H1 (cell line): ENCODE measurements around the gene FOXK1. TPM values are rescaled to one million over a fixed set of nuclear protein-coding genes. Genes with fewer than 3 reads are reported as not detected.
A peak's percentile ranks its signal among the peaks of the same experiment; 100 is the strongest.

Experiments
- CTCF ChIA-PET: fragments of 300-600 bp; sonication (Branson Sonifier 250); formaldehyde crosslinking; loops from one replicate; lab custom pipeline; 2021; ENCODE audit not compliant: partially characterized antibody; lab: Charles Lee
- POLR2A ChIA-PET: fragments of 300-600 bp; sonication (Branson Sonifier 250); formaldehyde crosslinking; loops from one replicate; lab custom pipeline; 2021; ENCODE audit warnings: inconsistent platforms; ENCODE audit not compliant: partially characterized antibody; lab: Charles Lee
- DNase-seq, 2 experiments: peaks; one replicate each; pipeline versions ENCODE4 v3.0.0 to v3.0.0-alpha.2; 2010 to 2022; ENCODE audit warnings: low spot score in 2 of 2, low read depth in 1 of 2, mixed read lengths in 1 of 2
- FAIRE-seq: peaks from 2 replicates; lab custom pipeline; 2011; peaks lifted over from hg19 to GRCh38; lab: Jason Lieb, UNC
- H2AFZ ChIP-seq: 2 replicates; pipeline ENCODE4 v1.8.1; 2012; ENCODE audit warnings: low read length, inconsistent platforms
- H2AK5ac ChIP-seq: 2 replicates; pipeline ENCODE4 v1.6.1; 2013; ENCODE audit warnings: low read depth, low read length
- H2BK120ac ChIP-seq: replicated peaks from 2 replicates; pipeline ENCODE3; 2013; ENCODE audit warnings: low read depth, low read length, inconsistent platforms
- H2BK12ac ChIP-seq: 2 replicates; pipeline ENCODE4 v1.6.1; 2013; ENCODE audit warnings: low read depth, low read length
- H2BK15ac ChIP-seq: 2 replicates; pipeline ENCODE4 v1.6.1; 2013; ENCODE audit warnings: low read length
- H2BK20ac ChIP-seq: 2 replicates; pipeline ENCODE4 v1.6.1; 2013; ENCODE audit warnings: low read length
- H2BK5ac ChIP-seq: 2 replicates; pipeline ENCODE4 v1.6.1; 2013; ENCODE audit warnings: low read depth, low read length
- H3K14ac ChIP-seq: 2 replicates; pipeline ENCODE4 v1.6.1; 2013; ENCODE audit warnings: inconsistent platforms; ENCODE audit not compliant: insufficient read length
- H3K18ac ChIP-seq: 2 replicates; pipeline ENCODE4 v1.6.1; 2013; ENCODE audit warnings: low read length; ENCODE audit errors: extremely low read depth
- H3K23ac ChIP-seq: 2 replicates; pipeline ENCODE4 v1.6.1; 2013; ENCODE audit warnings: inconsistent platforms; ENCODE audit not compliant: insufficient read length
- H3K23me2 ChIP-seq: 2 replicates; pipeline ENCODE4 v1.6.1; 2013; ENCODE audit warnings: low read depth, low read length
- H3K27ac ChIP-seq: 2 replicates; pipeline ENCODE4 v1.6.1; 2011; ENCODE audit warnings: low read depth, low read length, inconsistent platforms
- H3K27me3 ChIP-seq, 4 experiments: replicated peaks in 1 of 4; 1 replicate in 1 of 4; 2 replicates in 3 of 4; pipeline versions ENCODE4 v1.6.1 to v1.8.1; 2011 to 2013; ENCODE audit warnings: low read length in 3 of 4, mild to moderate bottlenecking in 3 of 4, inconsistent platforms in 2 of 4, mixed read lengths in 2 of 4, moderate library complexity in 1 of 4; ENCODE audit not compliant: control insufficient read depth in 3 of 4, insufficient read depth in 3 of 4; ENCODE audit errors: extremely low read depth in 1 of 4
- H3K36me3 ChIP-seq, 4 experiments: 2 replicates each; pipeline versions ENCODE4 v1.6.1 to v1.8.1; 2011 to 2013; ENCODE audit warnings: mild to moderate bottlenecking in 4 of 4, low read length in 3 of 4, moderate library complexity in 2 of 4, control low read depth in 1 of 4, inconsistent platforms in 1 of 4; ENCODE audit not compliant: insufficient read depth in 4 of 4, control insufficient read depth in 2 of 4
- H3K4ac ChIP-seq: replicated peaks from 2 replicates; pipeline ENCODE3; 2013; ENCODE audit warnings: low read length, low read depth, mixed read lengths, inconsistent platforms; ENCODE audit not compliant: insufficient read length
- H3K4me1 ChIP-seq, 4 experiments: replicated peaks in 1 of 4; 1 replicate in 1 of 4; 2 replicates in 3 of 4; pipeline versions ENCODE4 v1.6.1 to v1.8.1; 2011 to 2013; ENCODE audit warnings: low read length in 3 of 4, inconsistent platforms in 2 of 4, mixed read lengths in 1 of 4; ENCODE audit not compliant: insufficient read depth in 4 of 4, control insufficient read depth in 3 of 4
- H3K4me2 ChIP-seq, 2 experiments: 2 replicates each; pipeline versions ENCODE4 v1.6.1 to v1.8.1; 2011 to 2013; ENCODE audit warnings: low read depth in 2 of 2, low read length in 2 of 2, control low read depth in 1 of 2, inconsistent platforms in 1 of 2, mild to moderate bottlenecking in 1 of 2; ENCODE audit not compliant: insufficient read depth in 1 of 2
- H3K4me3 ChIP-seq, 4 experiments: fragments of 200-600, 300-600 bp in 1 of 4; sonication (generic), shearing (Covaris generic), sonication (Bioruptor Twin) in 1 of 4; 2 replicates each; pipeline versions ENCODE4 v1.5.1 to v1.8.1; 2011 to 2016; ENCODE audit warnings: low read length in 4 of 4, low read depth in 3 of 4, control low read depth in 2 of 4, inconsistent platforms in 2 of 4, mild to moderate bottlenecking in 2 of 4, mixed read lengths in 1 of 4, moderate library complexity in 1 of 4; ENCODE audit not compliant: insufficient read depth in 2 of 4; ENCODE audit errors: extremely low read depth in 1 of 4
- H3K56ac ChIP-seq: replicated peaks from 2 replicates; pipeline ENCODE3; 2013; ENCODE audit warnings: low read depth, mild to moderate bottlenecking, mixed read lengths, low read length, inconsistent platforms; ENCODE audit not compliant: insufficient read length
- H3K79me1 ChIP-seq: 2 replicates; pipeline ENCODE4 v1.6.1; 2013; ENCODE audit warnings: low read depth, low read length, control low read depth
- H3K79me2 ChIP-seq, 2 experiments: 2 replicates each; pipeline versions ENCODE4 v1.6.1 to v1.8.1; 2012 to 2013; ENCODE audit warnings: low read length in 2 of 2, mild to moderate bottlenecking in 2 of 2, inconsistent platforms in 1 of 2; ENCODE audit not compliant: insufficient read depth in 2 of 2, control insufficient read depth in 1 of 2
- H3K9ac ChIP-seq, 4 experiments: replicated peaks in 1 of 4; 1 replicate in 1 of 4; 2 replicates in 3 of 4; pipeline versions ENCODE4 v1.6.1 to v1.8.1; 2011 to 2013; ENCODE audit warnings: low read depth in 3 of 4, low read length in 3 of 4, control low read depth in 2 of 4, mild to moderate bottlenecking in 2 of 4, moderate library complexity in 2 of 4, inconsistent platforms in 1 of 4; ENCODE audit errors: extremely low read depth in 1 of 4
- H3K9me3 ChIP-seq, 2 experiments: 2 replicates each; pipeline versions ENCODE4 v1.6.1 to v1.8.1; 2012 to 2013; ENCODE audit warnings: mild to moderate bottlenecking in 2 of 2, moderate library complexity in 2 of 2, control low read depth in 1 of 2, inconsistent platforms in 1 of 2, low read depth in 1 of 2, low read length in 1 of 2, mixed read lengths in 1 of 2; ENCODE audit not compliant: insufficient read depth in 2 of 2
- H4K20me1 ChIP-seq, 2 experiments: replicated peaks in 1 of 2; 2 replicates each; pipeline versions ENCODE3 to v1.8.1; 2011 to 2013; ENCODE audit warnings: inconsistent platforms in 2 of 2, low read length in 2 of 2, mild to moderate bottlenecking in 1 of 2; ENCODE audit not compliant: insufficient read depth in 2 of 2, control insufficient read depth in 1 of 2
- H4K5ac ChIP-seq: 2 replicates; pipeline ENCODE4 v1.6.1; 2013; ENCODE audit warnings: low read length, low read depth, mixed read lengths, inconsistent platforms; ENCODE audit not compliant: insufficient read length
- H4K8ac ChIP-seq: 2 replicates; pipeline ENCODE4 v1.8.0; 2013; ENCODE audit warnings: mild to moderate bottlenecking, moderate library complexity, low read length, inconsistent platforms; ENCODE audit not compliant: insufficient read depth; ENCODE audit errors: extremely low read depth
- H4K91ac ChIP-seq: replicated peaks from 2 replicates; pipeline ENCODE3; 2013; ENCODE audit warnings: low read length, mixed read lengths, inconsistent platforms; ENCODE audit not compliant: insufficient read length
- ASH2L ChIP-seq: fragments of 200-600, 300-600 bp; sonication (generic); IDR thresholded peaks from one replicate; pipeline ENCODE4 v1.7.1; 2017; ENCODE audit warnings: low read length
- BACH1 ChIP-seq: IDR thresholded peaks from 2 replicates; pipeline ENCODE4 v1.6.1; 2012; ENCODE audit warnings: low read length, improper control_type of control experiment
- CEBPB ChIP-seq: IDR thresholded peaks from 2 replicates; pipeline ENCODE4 v1.6.1; 2012; ENCODE audit warnings: low read depth, low read length
- CREB1 ChIP-seq: IDR thresholded peaks from 2 replicates; pipeline ENCODE4 v1.6.1; 2012; ENCODE audit warnings: inconsistent platforms
- GABPA ChIP-seq: IDR thresholded peaks from 2 replicates; pipeline ENCODE4 v1.6.1; 2011; ENCODE audit warnings: mild to moderate bottlenecking, low read length, moderate library complexity, borderline replicate concordance; ENCODE audit not compliant: insufficient read depth
- JUND ChIP-seq: IDR thresholded peaks from 2 replicates; pipeline ENCODE4 v1.6.1; 2011; ENCODE audit warnings: mild to moderate bottlenecking, improper control_type of control experiment, low read length
- KDM1A ChIP-seq: fragments of 200-600, 300-600 bp; sonication (generic); IDR thresholded peaks from 2 replicates; pipeline ENCODE4 v1.7.1; 2016; ENCODE audit warnings: mild to moderate bottlenecking, low read length, borderline replicate concordance
- NRF1 ChIP-seq: IDR thresholded peaks from 2 replicates; pipeline ENCODE4 v1.6.1; 2011; ENCODE audit warnings: mild to moderate bottlenecking, low read depth, low read length, improper control_type of control experiment
- POLR2A ChIP-seq, 2 experiments: IDR thresholded peaks; 1 replicate in 1 of 2; 2 replicates in 1 of 2; pipeline ENCODE4 v1.6.1; 2011; ENCODE audit warnings: low read depth in 2 of 2, low read length in 2 of 2, mild to moderate bottlenecking in 2 of 2; ENCODE audit errors: control extremely low read depth in 1 of 2
- POU5F1 ChIP-seq: IDR thresholded peaks from 2 replicates; pipeline ENCODE4 v1.6.1; 2011; ENCODE audit warnings: low read depth, mild to moderate bottlenecking, low read length, moderate library complexity
- SIX5 ChIP-seq: IDR thresholded peaks from 2 replicates; pipeline ENCODE4 v1.6.1; 2011; ENCODE audit warnings: mild to moderate bottlenecking, low read depth, low read length
- SP2 ChIP-seq: IDR thresholded peaks from 2 replicates; pipeline ENCODE4 v1.6.1; 2012; ENCODE audit warnings: mild to moderate bottlenecking, low read length, inconsistent platforms
- ZNF274 ChIP-seq: IDR thresholded peaks from 2 replicates; pipeline ENCODE4 v1.7.0; 2012; ENCODE audit warnings: low read length, borderline replicate concordance; ENCODE audit errors: extremely low read depth
- WGBS, 2 experiments: shearing (Covaris generic) in 1 of 2; methylation state at CpG; one replicate each; pipeline versions ENCODE4 v1.1.6 to v1.1.7; 2013 to 2015; ENCODE audit warnings: low lambda C conversion rate in 2 of 2, mixed read lengths in 2 of 2, inconsistent platforms in 1 of 2, low coverage in 1 of 2, missing lambda C conversion rate in 1 of 2; ENCODE audit not compliant: insufficient replicate concordance in 2 of 2, insufficient coverage in 1 of 2, insufficient read length in 1 of 2; ENCODE audit errors: extremely low coverage in 1 of 2, missing lambda C conversion rate in 1 of 2; 5-methylcytosine and 5-hydroxymethylcytosine counted together
- polyA plus RNA-seq, 7 experiments: library from polyadenylated mRNA; depleted of rRNA in 3 of 7; stranded (reverse) in 5 of 7; unstranded in 2 of 7; fragments of >200 nt in 5 of 7; fragments of 200-250 nt in 2 of 7; gene quantifications; 1 replicate in 5 of 7; 2 replicates in 1 of 7; 4 replicates in 1 of 7; pipeline versions ENCODE4 v1.2.1 to v1.2.3, GENCODE V29; 2011 to 2013; ENCODE audit warnings: missing spikeins in 2 of 7, mixed read lengths in 2 of 7
- total RNA-seq: library from RNA; stranded (reverse); fragmentation: NEBNext Ultra II Directional; extraction: Animal tissue kit (Norgen Biotek cat#: 25700); gene quantifications from 2 replicates; pipeline ENCODE4 v1.2.1, GENCODE V29; 2021
- TF ChIP-seq, protein P1 (sequence below), 3 experiments: IDR thresholded peaks; 1 replicate in 2 of 3; 2 replicates in 1 of 3; pipeline versions ENCODE4 v1.5.1 to v1.6.1; 2011; ENCODE audit warnings: low read length in 3 of 3, mild to moderate bottlenecking in 3 of 3, inconsistent platforms in 2 of 3, low read depth in 1 of 3, moderate library complexity in 1 of 3; ENCODE audit not compliant: insufficient read depth in 1 of 3; ENCODE audit errors: control extremely low read depth in 1 of 3

The FOXK1 gene
- total and polyA plus RNA-seq, 2 of the 8 experiments (the other 6 are each of a cell fraction or from before 2014, with no cell fraction given) = 2.0 to 8.5 TPM

- Histone ChIP-seq H2BK20ac (no peak overlapping the region), H3K56ac (no peak overlapping the region), H3K9me3 (no peaks in the 10 kb centered on the region), H3K79me1 (no peaks in the 10 kb centered on the region), H3K18ac (no peak overlapping the region), H4K8ac (peak overlapping the region; percentile 51; the same call in 1 of the 2 replicates), H4K5ac (no peak overlapping the region), H3K23me2 (no peaks in the 10 kb centered on the region), H3K4ac (no peak overlapping the region), H3K4me1 (peaks cover 0 to 3% (median 3%) of the 10 kb centered on the region in 4 experiments; a peak in 6 of 7 replicates), H3K27ac (no peak overlapping the region), H3K14ac (no peak overlapping the region), H3K23ac (no peak overlapping the region), H2BK15ac (no peak overlapping the region), H3K79me2 (no peaks in the 10 kb centered on the region), H4K20me1 (peaks cover 10 to 22% of the 10 kb centered on the region in 2 experiments), H2AFZ (no peak overlapping the region), H3K4me2 (no peak overlapping the region), H2AK5ac (no peak overlapping the region), H3K4me3 (no peak overlapping the region), H2BK120ac (no peak overlapping the region), H2BK5ac (no peak overlapping the region), H3K36me3 (no peaks in the 10 kb centered on the region), H4K91ac (no peak overlapping the region), H3K9ac (no peak overlapping the region), H3K27me3 (peaks cover 0 to 20% (median 14%) of the 10 kb centered on the region in 4 experiments; a peak in 6 of 7 replicates), H2BK12ac (no peak overlapping the region)
- DNase-seq (no peak), FAIRE-seq (no peak)
- POLR2A ChIA-PET = no interaction called here
- CTCF ChIA-PET = interaction anchor here (0.6 to 4.0 kb wide), 4 partner anchors 17 to 138 kb away, joined by 3 to 13 read pairs (median 4); no protein-coding TSS in a partner anchor
- WGBS, 2 experiments = 93% methylated on average over 12 of the region's 14 CpGs; no CpG with 5 or more reads in 1 of the 2 experiments
- TF ChIP-seq SP2 = no peak
- no peak for TF ChIP-seq ASH2L
- TF ChIP-seq BACH1 = no peak
- no peak for TF ChIP-seq ZNF274
- no peak for TF ChIP-seq POU5F1
- TF ChIP-seq, protein P1, sequence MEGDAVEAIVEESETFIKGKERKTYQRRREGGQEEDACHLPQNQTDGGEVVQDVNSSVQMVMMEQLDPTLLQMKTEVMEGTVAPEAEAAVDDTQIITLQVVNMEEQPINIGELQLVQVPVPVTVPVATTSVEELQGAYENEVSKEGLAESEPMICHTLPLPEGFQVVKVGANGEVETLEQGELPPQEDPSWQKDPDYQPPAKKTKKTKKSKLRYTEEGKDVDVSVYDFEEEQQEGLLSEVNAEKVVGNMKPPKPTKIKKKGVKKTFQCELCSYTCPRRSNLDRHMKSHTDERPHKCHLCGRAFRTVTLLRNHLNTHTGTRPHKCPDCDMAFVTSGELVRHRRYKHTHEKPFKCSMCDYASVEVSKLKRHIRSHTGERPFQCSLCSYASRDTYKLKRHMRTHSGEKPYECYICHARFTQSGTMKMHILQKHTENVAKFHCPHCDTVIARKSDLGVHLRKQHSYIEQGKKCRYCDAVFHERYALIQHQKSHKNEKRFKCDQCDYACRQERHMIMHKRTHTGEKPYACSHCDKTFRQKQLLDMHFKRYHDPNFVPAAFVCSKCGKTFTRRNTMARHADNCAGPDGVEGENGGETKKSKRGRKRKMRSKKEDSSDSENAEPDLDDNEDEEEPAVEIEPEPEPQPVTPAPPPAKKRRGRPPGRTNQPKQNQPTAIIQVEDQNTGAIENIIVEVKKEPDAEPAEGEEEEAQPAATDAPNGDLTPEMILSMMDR (IDR thresholded peaks at IDR 0.05; ENCODE audit: control extremely low read depth in 1 of 3, insufficient read depth in 1 of 3, low read depth in 1 of 3, low read length in 3 of 3) = no peak
- TF ChIP-seq SIX5 = no peak
- no peak for TF ChIP-seq GABPA
- no peak for TF ChIP-seq CEBPB
- no peak for TF ChIP-seq NRF1
- TF ChIP-seq JUND = no peak
- TF ChIP-seq KDM1A = no peak
- no peak for TF ChIP-seq POLR2A (IDR thresholded peaks at IDR 0.05; ENCODE audit: control extremely low read depth in 1 of 2, low read depth in 2 of 2, low read length in 2 of 2)
- no peak for TF ChIP-seq CREB1
Measured at GRCh38 chr7:4749363-4749762, 67.3 kb downstream of the FOXK1 start.
